ENCODE results near the gene IL1RL2.

Gene IL1RL2

DNA sequence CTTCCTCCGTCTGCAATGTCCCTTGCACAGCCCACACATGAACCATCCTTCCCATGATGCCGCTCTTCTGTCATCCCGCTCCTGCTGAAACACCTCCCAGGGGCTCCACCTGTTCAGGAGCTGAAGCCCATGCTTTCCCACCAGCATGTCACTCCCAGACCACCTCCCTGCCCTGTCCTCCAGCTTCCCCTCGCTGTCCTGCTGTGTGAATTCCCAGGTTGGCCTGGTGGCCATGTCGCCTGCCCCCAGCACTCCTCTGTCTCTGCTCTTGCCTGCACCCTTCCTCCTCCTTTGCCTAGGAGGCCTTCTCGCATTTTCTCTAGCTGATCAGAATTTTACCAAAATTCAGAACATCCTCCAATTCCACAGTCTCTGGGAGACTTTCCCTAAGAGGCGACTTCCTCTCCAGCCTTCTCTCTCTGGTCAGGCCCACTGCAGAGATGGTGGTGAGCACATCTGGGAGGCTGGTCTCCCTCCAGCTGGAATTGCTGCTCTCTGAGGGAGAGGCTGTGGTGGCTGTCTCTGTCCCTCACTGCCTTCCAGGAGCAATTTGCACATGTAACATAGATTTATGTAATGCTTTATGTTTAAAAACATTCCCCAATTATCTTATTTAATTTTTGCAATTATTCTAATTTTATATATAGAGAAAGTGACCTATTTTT lies 8.9 kb upstream of the IL1RL2 start:
- no peaks in the 10 kb centered on the region for H3K9me3 Mint-ChIP-seq
- peaks cover 26 to 30% of the 10 kb centered on the region in 2 donors for H3K27me3 Mint-ChIP-seq
- ATAC-seq (replicated peaks), result no peak
- no peak for DNase-seq
- H3K4me1 Mint-ChIP-seq, result peaks cover under 1 to 2% of the 10 kb centered on the region in 2 donors
- no peak overlapping the region for H3K27ac Mint-ChIP-seq
- no peaks in the 10 kb centered on the region for H3K36me3 Mint-ChIP-seq
- no peak overlapping the region for H3K4me3 Mint-ChIP-seq

DNA sequence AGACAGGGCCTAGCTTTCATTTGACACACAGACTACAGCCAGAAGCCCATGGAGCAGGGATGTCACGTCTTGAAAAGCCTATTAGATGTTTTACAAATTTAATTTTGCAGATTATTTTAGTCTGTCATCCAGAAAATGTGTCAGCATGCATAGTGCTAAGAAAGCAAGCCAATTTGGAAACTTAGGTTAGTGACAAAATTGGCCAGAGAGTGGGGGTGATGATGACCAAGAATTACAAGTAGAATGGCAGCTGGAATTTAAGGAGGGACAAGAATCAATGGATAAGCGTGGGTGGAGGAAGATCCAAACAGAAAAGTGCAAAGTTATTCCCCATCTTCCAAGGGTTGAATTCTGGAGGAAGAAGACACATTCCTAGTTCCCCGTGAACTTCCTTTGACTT lies 7.8 kb upstream of the IL1RL2 start:
- peaks cover 33 to 38% of the 10 kb centered on the region in 2 donors for H3K27me3 Mint-ChIP-seq
- ATAC-seq (replicated peaks) (no peak), DNase-seq (no peak)
- no peak overlapping the region for H3K27ac Mint-ChIP-seq
- no peaks in the 10 kb centered on the region for H3K4me1 Mint-ChIP-seq
- H3K9me3 Mint-ChIP-seq, result no peaks in the 10 kb centered on the region
- H3K36me3 Mint-ChIP-seq, result no peaks in the 10 kb centered on the region
- H3K4me3 Mint-ChIP-seq, result no peak overlapping the region

DNA sequence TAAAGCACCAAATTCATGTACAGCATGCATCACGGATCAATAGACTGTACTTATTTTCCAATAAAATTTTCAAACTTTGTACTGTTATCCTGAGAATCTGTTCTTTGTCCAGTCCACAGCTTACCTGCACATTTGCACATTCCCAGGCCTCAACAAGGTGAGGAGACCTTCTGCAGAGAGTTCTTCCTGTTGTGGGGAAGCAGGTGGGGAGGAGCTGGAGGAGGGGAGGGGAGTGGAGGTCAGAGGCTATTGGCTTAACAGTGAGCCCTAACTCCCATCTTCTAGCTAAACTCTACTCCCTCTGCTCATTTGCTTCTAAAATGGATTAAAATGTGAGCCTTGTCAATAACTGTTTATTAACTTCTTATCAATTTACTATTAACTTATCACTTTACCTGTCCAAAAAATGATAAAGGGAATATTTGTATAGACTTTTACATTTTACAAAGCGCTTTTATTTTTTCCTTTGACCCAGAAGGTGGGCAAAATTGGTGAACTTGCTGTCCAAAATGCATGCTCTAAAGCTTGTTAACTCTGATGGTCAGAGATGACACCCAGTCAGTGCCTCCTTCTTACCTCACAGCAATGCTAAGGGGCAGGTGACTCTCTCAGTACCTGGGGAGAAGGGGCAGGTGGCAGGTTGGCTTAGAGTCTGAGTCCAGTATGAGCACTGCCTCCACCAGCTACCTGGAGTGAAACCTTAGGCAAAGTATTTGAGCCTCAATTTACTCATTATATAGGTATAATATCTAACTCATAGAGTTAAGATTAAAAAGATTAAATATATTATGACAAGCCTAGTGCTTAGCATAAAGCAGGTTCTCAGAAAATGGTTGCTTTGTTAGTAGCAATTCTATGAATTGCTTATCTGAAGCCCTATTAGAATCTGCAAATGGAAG lies 6.8 kb upstream of the IL1RL2 start:
- peaks cover 33 to 38% of the 10 kb centered on the region in 2 donors for H3K27me3 Mint-ChIP-seq

DNA sequence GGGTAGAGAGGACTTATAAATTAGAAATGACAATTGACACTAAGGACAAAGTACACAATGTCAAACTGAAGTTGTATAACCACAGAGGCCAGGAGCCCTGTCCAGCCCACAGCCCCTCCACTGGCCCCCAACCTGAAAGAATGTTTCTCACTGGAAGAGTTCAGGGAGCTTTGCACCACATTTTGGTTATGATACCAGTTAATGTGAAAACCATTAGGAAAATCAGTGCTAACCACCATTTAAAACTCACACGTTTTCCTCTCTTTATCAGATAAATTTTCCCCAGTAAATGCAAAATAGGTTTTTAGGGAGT lies 6.2 kb upstream of the IL1RL2 start:
- H3K9me3 Mint-ChIP-seq, result no peaks in the 10 kb centered on the region
- H3K27ac Mint-ChIP-seq, result no peak overlapping the region
- ATAC-seq (replicated peaks) (no peak), DNase-seq (no peak)
- H3K27me3 Mint-ChIP-seq, result peaks cover 33 to 38% of the 10 kb centered on the region in 2 donors
- no peaks in the 10 kb centered on the region for H3K36me3 Mint-ChIP-seq
- H3K4me1 Mint-ChIP-seq, result no peaks in the 10 kb centered on the region
- no peak overlapping the region for H3K4me3 Mint-ChIP-seq

More for the DNA sequence above, 6.8 kb upstream of the IL1RL2 start:
- ATAC-seq (replicated peaks) (no peak), DNase-seq (no peak)
- H3K27ac Mint-ChIP-seq, result no peak overlapping the region
- no peaks in the 10 kb centered on the region for H3K36me3 Mint-ChIP-seq
- H3K9me3 Mint-ChIP-seq, result no peaks in the 10 kb centered on the region
- no peaks in the 10 kb centered on the region for H3K4me1 Mint-ChIP-seq
- H3K4me3 Mint-ChIP-seq, result no peak overlapping the region

GRCh38 chr2:102181376-102181775 lies 5.4 kb upstream of the IL1RL2 start:
- Mint-ChIP-seq H3K27me3 (peaks cover 33 to 40% of the 10 kb centered on the region in 2 donors), H3K4me3 (no peak overlapping the region), H3K4me1 (peaks cover 0 to 2% of the 10 kb centered on the region in 2 donors), H3K27ac (no peak overlapping the region), H3K9me3 (no peaks in the 10 kb centered on the region), H3K36me3 (no peaks in the 10 kb centered on the region)
- ATAC-seq (replicated peaks) (no peak), DNase-seq (no peak)

DNA sequence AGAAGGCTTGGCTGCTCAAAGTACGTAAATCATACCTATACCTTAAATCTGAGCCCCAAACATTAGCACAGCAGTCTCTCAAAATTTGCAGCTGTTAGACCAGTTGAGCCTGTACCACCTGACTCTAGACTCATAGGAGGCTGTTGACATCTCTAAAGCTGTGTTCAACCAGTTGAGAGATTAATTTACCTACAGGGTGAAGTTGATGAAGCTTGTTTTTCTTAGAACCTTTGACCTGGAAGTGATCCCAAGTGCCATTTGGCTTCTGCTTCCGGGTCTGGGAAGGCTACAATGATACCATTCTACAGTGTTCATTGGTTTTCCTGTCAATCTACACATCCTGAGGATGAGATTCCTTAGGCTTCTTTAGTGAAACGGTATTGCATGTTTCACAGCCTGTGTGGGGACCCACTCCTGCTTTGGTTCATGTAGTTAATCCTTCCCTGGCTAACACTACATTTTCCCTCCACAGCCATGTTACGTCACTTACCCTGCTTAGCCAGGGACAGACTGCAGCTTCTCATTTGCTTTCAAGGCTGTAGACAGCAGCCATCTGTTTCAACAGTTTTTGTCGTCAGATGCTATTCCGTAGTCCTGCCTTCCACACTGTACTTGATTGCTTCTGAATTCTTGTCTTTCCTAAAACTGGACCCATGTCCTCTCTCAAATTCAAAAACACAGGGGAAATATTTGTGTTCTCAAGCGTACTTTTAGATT lies 4.7 kb upstream of the IL1RL2 start:
- DNase-seq (no peak), ATAC-seq (replicated peaks) (no peak)
- Mint-ChIP-seq H3K4me3 (no peak overlapping the region), H3K27me3 (peaks cover 39 to 47% of the 10 kb centered on the region in 2 donors), H3K27ac (no peak overlapping the region), H3K9me3 (no peaks in the 10 kb centered on the region), H3K36me3 (no peaks in the 10 kb centered on the region), H3K4me1 (peaks cover 0 to 6% of the 10 kb centered on the region in 2 donors)

DNA sequence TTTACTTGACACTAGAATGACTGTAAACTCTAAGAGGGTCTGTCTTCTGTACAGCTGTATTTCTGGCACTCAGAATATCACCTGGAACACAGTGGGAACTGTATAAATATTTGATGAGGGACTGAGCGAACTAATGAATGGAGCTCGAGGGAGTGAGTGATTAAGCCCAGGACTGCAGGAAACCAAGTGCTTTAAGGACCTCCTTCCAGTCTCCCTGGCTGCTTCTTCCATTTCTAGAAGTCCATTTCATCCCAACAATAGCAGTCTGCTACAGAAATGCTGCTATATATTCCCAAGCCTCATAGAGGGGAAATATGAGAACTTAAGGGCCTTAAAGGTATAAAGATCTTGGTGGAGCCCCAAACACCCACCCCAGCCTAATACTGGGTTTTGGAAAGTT lies 2.8 kb upstream of the IL1RL2 start:
- no peak for DNase-seq
- ATAC-seq (replicated peaks), result no peak
- Mint-ChIP-seq H3K27ac (no peak overlapping the region), H3K4me3 (no peak overlapping the region), H3K27me3 (peaks cover 44 to 56% of the 10 kb centered on the region in 2 donors), H3K36me3 (peaks cover 5 to 6% of the 10 kb centered on the region in 2 donors), H3K9me3 (peaks cover 3 to 5% of the 10 kb centered on the region in 2 donors), H3K4me1 (peaks cover 4 to 14% of the 10 kb centered on the region in 2 donors)

DNA sequence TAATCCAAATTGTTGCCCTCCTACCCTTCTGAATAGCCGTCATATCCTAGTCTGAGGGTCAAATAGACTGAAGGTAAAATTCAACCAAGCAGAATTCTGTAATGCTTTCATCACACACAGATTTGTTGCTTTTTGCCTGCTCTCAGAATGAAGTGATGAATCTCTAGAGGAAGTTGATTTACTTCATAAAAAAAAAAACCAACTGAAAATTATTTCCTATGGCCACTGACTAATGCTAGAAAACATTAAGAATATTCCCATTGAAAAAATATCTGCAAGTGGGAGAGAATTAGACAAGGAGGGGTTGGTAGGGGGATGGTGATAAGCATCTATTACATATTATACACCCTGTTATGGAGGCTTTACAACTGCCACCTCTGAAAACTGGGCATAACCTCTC lies 2.3 kb upstream of the IL1RL2 start:
- Mint-ChIP-seq H3K4me1 (peaks cover 4 to 14% of the 10 kb centered on the region in 2 donors), H3K27me3 (peaks cover 41 to 56% of the 10 kb centered on the region in 2 donors), H3K4me3 (no peak overlapping the region), H3K9me3 (peaks cover 3 to 5% of the 10 kb centered on the region in 2 donors), H3K27ac (no peak overlapping the region), H3K36me3 (peaks cover 5 to 6% of the 10 kb centered on the region in 2 donors)
- no peak for ATAC-seq (replicated peaks)
- no peak for DNase-seq

- peaks cover 4 to 14% of the 10 kb centered on the region in 2 donors for H3K4me1 Mint-ChIP-seq
- H3K9me3 Mint-ChIP-seq, result peaks cover 3 to 5% of the 10 kb centered on the region in 2 donors
- no peak overlapping the region for H3K27ac Mint-ChIP-seq
- DNase-seq, result no peak
- no peak overlapping the region for H3K4me3 Mint-ChIP-seq
- H3K27me3 Mint-ChIP-seq, result peaks cover 43 to 60% of the 10 kb centered on the region in 2 donors
- ATAC-seq (replicated peaks), result no peak
- H3K36me3 Mint-ChIP-seq, result peaks cover 5 to 6% of the 10 kb centered on the region in 2 donors
These were observed 1.5 kb upstream of the IL1RL2 start for GRCh38 chr2:102185347-102185746.

DNA sequence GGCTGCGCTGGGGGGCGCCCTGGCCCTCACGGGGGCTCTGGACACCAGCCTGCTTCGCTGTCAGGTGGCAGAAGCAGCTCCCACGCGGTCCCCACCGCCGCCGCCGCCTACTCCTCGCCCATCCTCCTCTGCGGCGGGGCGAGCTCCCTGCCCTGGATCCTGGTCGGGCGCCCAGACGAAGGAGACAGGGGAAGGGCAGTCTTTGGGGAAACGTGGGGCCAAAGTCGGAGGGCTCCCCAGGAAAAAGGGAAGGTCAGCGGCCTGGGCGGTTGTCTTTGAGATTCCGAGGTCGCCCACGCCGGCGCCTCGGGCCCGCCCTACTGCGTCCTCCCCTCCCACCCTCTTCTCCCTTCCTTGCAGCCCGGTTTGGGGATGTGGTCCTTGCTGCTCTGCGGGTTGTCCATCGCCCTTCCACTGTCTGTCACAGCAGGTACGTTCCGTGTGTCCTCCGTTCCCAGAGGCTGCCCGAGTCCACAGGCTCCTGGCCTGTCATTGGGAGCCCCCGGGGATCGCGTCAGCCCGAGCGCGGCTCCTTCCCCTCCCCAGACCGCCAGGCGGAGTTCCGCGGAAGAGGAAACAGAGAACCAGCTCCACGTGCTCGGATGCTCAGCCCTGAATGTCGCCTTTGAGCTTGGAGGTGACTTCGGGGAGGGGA lies 800 bp downstream of the IL1RL2 start:
- Mint-ChIP-seq H3K4me1 (peaks cover 4 to 14% of the 10 kb centered on the region in 2 donors), H3K4me3 (peak overlapping the region; percentile 84 to 92), H3K27ac (peak overlapping the region; percentile 72), H3K9me3 (peaks cover 3 to 5% of the 10 kb centered on the region in 2 donors), H3K27me3 (peaks cover 38 to 55% of the 10 kb centered on the region in 2 donors), H3K36me3 (peaks cover 5 to 6% of the 10 kb centered on the region in 2 donors)
- ATAC-seq (replicated peaks), result peak; percentile 86 to 89
- DNase-seq, result peak; percentile 30

DNA sequence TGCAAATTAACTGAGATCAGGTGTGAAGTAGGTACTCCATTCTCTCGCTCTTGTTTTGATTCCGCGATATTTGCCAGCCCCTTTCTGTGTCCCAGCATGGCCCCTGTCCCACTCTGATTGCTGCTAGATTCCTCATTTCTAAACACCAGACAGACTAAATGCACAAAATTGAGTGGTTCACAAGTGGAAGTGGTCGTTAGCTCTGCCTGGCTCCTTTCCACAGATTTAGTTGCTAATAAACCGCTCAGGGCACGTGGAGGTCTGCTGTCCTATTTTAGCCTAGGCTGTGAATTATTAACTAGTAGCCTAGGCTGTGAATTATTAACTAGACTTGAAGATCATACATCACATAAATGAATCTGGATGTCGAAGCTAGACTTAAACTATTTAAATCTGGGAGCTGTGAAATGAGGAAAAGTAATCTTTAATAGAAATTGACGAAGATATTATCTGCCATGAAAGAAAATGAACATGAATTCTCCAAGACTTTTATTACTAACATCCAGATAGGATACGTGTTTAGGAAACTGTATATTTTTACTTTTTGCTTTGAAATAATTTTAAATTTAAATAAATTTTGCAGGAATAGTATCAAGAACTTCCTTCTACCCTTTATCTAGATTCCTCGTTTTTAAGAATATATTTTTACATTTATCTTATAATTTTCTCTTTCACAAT lies 3.7 kb downstream of the IL1RL2 start:
- Mint-ChIP-seq H3K4me3 (no peak overlapping the region), H3K36me3 (peaks cover 5 to 6% of the 10 kb centered on the region in 2 donors), H3K4me1 (peaks cover 4 to 14% of the 10 kb centered on the region in 2 donors), H3K9me3 (peaks cover 3 to 5% of the 10 kb centered on the region in 2 donors), H3K27ac (no peak overlapping the region), H3K27me3 (peaks cover 44 to 49% of the 10 kb centered on the region in 2 donors)
- no peak for DNase-seq
- no peak for ATAC-seq (replicated peaks)

DNA sequence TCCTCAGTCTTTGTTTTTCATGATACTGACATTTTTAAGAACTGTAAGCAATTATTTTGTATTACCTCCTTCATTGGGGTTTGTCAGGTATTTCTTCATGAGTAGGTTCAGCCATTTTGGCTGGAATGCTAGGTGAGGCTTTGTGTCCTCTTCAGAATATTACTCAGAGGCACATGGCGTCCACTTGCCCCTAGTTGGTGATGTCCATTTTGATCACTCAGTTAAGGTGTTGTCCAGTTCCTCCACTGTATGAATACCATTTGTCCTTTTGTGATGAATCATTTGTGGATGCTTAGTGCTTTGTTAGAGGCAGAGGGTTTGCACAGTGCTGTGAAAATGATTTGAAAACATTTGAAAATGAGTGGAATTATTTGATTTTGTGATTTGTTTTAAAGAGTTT lies 4.7 kb downstream of the IL1RL2 start:
- no peak overlapping the region for H3K27ac Mint-ChIP-seq
- no peak overlapping the region for H3K4me3 Mint-ChIP-seq
- peaks cover 4 to 11% of the 10 kb centered on the region in 2 donors for H3K4me1 Mint-ChIP-seq
- H3K27me3 Mint-ChIP-seq, result peaks cover 45 to 49% of the 10 kb centered on the region in 2 donors
- no peak for DNase-seq
- peaks cover 3 to 5% of the 10 kb centered on the region in 2 donors for H3K9me3 Mint-ChIP-seq
- H3K36me3 Mint-ChIP-seq, result peaks cover 5 to 6% of the 10 kb centered on the region in 2 donors
- no peak for ATAC-seq (replicated peaks)

- Mint-ChIP-seq H3K4me1 (peaks cover 0 to 1% of the 10 kb centered on the region in 2 donors), H3K9me3 (peaks cover under 1 to 2% of the 10 kb centered on the region in 2 donors), H3K27me3 (peaks cover 41 to 44% of the 10 kb centered on the region in 2 donors), H3K4me3 (no peak overlapping the region), H3K27ac (no peak overlapping the region), H3K36me3 (peaks cover 0 to under 1% of the 10 kb centered on the region in 2 donors)
- ATAC-seq (replicated peaks) (no peak), DNase-seq (no peak)
These were observed 6.3 kb downstream of the IL1RL2 start for GRCh38 chr2:102193074-102193473.
